ENCODE data around the gene TBC1D23. TPM values are rescaled to one million over a fixed set of nuclear protein-coding genes. Genes with fewer than 3 reads are reported as not detected.

Gene TBC1D23
- total and polyA plus RNA-seq, 2 experiments from 2014 or later, result 22.4 to 34.4 TPM

- peaks cover 4% of the 10 kb centered on the region; the same call in 1 of the 2 replicates for H3K9me2 ChIP-seq (ENCODE audit: insufficient read depth)
- H3K79me2 ChIP-seq (replicated peaks; ENCODE audit: insufficient read depth), result no peaks in the 10 kb centered on the region
- H3K4me2 ChIP-seq, result no peak overlapping the region
- Mint-ChIP-seq H3K4me3 (no peak overlapping the region), H3K27me3 (ENCODE audit: insufficient read depth, low read depth, poor library complexity) (peaks cover 1% of the 10 kb centered on the region), H3K27ac (no peak overlapping the region), H3K9me3 (no peaks in the 10 kb centered on the region; the same call in 2 of the 3 replicates), H3K36me3 (ENCODE audit: low read depth) (peaks cover 2% of the 10 kb centered on the region; the same call in 1 of the 3 replicates), H3K4me1 (no peaks in the 10 kb centered on the region)
- no peak overlapping the region for H3K4me3 ChIP-seq
- no peaks in the 10 kb centered on the region for H3F3A ChIP-seq (replicated peaks; ENCODE audit: low read depth)
- DNase-seq (ENCODE audit: low spot score), result no peak
- peaks cover 4% of the 10 kb centered on the region; the same call in 1 of the 2 replicates for H3K4me1 ChIP-seq (ENCODE audit: insufficient read depth)
- no peaks in the 10 kb centered on the region for H4K20me1 ChIP-seq (replicated peaks; ENCODE audit: insufficient read depth)
- no peaks in the 10 kb centered on the region for H3K27me3 ChIP-seq (ENCODE audit: insufficient read depth)
- no peak overlapping the region for H2AFZ ChIP-seq
- TF ChIP-seq NANOG (IDR thresholded peaks at IDR 0.05; ENCODE audit: borderline replicate concordance), result no peak
- no peak for TF ChIP-seq POLR2AphosphoS5 (IDR thresholded peaks at IDR 0.05; ENCODE audit: low read depth)
- no peak for TF ChIP-seq EZH2phosphoT487 (IDR thresholded peaks at IDR 0.05; ENCODE audit: unreplicated experiment)
- TF ChIP-seq JUNB (IDR thresholded peaks at IDR 0.05; ENCODE audit: unreplicated experiment), result no peak
- no peak for TF ChIP-seq ZNF114 (CRISPR knock-in tag; IDR thresholded peaks at IDR 0.05)
- no peak for TF ChIP-seq CREB1 (CRISPR knock-in tag; IDR thresholded peaks at IDR 0.05; ENCODE audit: low read depth)
- no peak overlapping the region for H3K27ac ChIP-seq (ENCODE audit: low read depth)
- no peaks in the 10 kb centered on the region for H3K36me3 ChIP-seq (ENCODE audit: insufficient read depth)
- no peak for ATAC-seq
These were observed 8.8 kb upstream of the TBC1D23 start for GRCh38 chr3:100252001-100252400.

GRCh38 chr3:100254168-100254777 lies 6.5 kb upstream of the TBC1D23 start:
- Histone ChIP-seq H2AFZ (no peak overlapping the region), H4K20me1 (replicated peaks; ENCODE audit: insufficient read depth) (no peaks in the 10 kb centered on the region), H3K9me2 (ENCODE audit: insufficient read depth) (peaks cover 4% of the 10 kb centered on the region; the same call in 1 of the 2 replicates), H3K36me3 (ENCODE audit: insufficient read depth) (no peaks in the 10 kb centered on the region), H3K4me3 (no peak overlapping the region), H3F3A (replicated peaks; ENCODE audit: low read depth) (no peaks in the 10 kb centered on the region), H3K27me3 (ENCODE audit: insufficient read depth) (no peaks in the 10 kb centered on the region), H3K27ac (ENCODE audit: low read depth) (no peak overlapping the region), H3K4me2 (no peak overlapping the region), H3K4me1 (ENCODE audit: insufficient read depth) (no peaks in the 10 kb centered on the region), H3K79me2 (replicated peaks; ENCODE audit: insufficient read depth) (no peaks in the 10 kb centered on the region)
- Mint-ChIP-seq H3K27me3 (ENCODE audit: insufficient read depth, low read depth, poor library complexity) (peaks cover 1% of the 10 kb centered on the region), H3K27ac (no peak overlapping the region), H3K4me3 (no peak overlapping the region), H3K4me1 (no peaks in the 10 kb centered on the region), H3K9me3 (no peaks in the 10 kb centered on the region; the same call in 2 of the 3 replicates), H3K36me3 (ENCODE audit: low read depth) (peaks cover 2% of the 10 kb centered on the region; the same call in 1 of the 3 replicates)
- ATAC-seq (peak; percentile 99), DNase-seq (ENCODE audit: low spot score) (peak; percentile 92)
- TF ChIP-seq ZNF462 (CRISPR knock-in tag; IDR thresholded peaks at IDR 0.05) (no peak), CTCF (conservative IDR thresholded peaks at IDR 0.05; ENCODE audit: low read depth in 2 of 2) (peak; percentile 85 to 97)

All from GM23338 (cell line).